GM12872 (cell line): ENCODE data around the gene ANKS1B.

ENCODE experiments used
- CTCF ChIP-seq: IDR thresholded peaks from 3 replicates; pipeline ENCODE4 v1.5.1; 2011; ENCODE audit warnings: low read depth, mild to moderate bottlenecking, low read length, moderate library complexity; ENCODE audit not compliant: insufficient read depth

ANKS1B gene

GRCh38 chr12:99277591-99278379, 707.0 kb downstream of the ANKS1B start:
- no peak for TF ChIP-seq CTCF

GRCh38 chr12:99271071-99271470, 713.7 kb downstream of the ANKS1B start:
- no peak for TF ChIP-seq CTCF

- TF ChIP-seq CTCF = no peak
These were observed 717.7 kb downstream of the ANKS1B start for GRCh38 chr12:99267038-99267437.

- TF ChIP-seq CTCF = no peak
These were observed 719.1 kb downstream of the ANKS1B start for GRCh38 chr12:99265648-99266047.

GRCh38 chr12:99261256-99261655, 723.5 kb downstream of the ANKS1B start:
- no peak for TF ChIP-seq CTCF

- TF ChIP-seq CTCF = no peak
These were observed 724.2 kb downstream of the ANKS1B start for GRCh38 chr12:99260456-99260996.

GRCh38 chr12:99259040-99259934, 725.4 kb downstream of the ANKS1B start:
- no peak for TF ChIP-seq CTCF
